ENCODE measurements around the gene DNAJC10.

DNA sequence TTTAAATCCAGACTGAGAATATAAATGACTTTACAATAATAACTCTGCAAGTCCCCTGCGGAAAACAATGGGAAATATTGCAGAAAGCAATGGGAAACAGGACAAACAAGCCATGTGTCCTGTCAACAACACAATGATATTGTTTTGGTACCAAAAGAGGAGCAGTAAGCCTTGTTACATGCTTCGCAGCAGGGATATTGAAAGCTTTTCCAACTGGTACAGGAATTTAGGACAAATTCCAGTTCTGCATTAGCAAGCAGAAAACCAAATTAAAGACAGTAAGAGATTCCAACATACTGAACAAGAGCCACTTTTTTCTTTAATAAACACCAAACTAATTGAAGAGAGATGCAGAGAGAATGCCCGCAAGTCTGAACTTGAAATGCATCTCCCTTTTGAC is 120.4 kb downstream of the DNAJC10 start:
- TF ChIP-seq CTCF (IDR thresholded peaks at IDR 0.05; ENCODE audit: low read depth, low read length, poor library complexity, severe bottlenecking) (no peak), EZH2phosphoT487 (IDR thresholded peaks at IDR 0.05; ENCODE audit: borderline replicate concordance, low read length) (no peak)

All from DOHH2 (cell line).